Measurements from ENCODE around the gene NSD2.
A peak's percentile ranks its signal among the peaks of the same experiment; 100 is the strongest.
"Not testable (repeated sequence)": the region's sequence is repeated elsewhere in the genome, so short reads cannot be mapped to it uniquely, and the experiment has no call there.

The NSD2 gene

GRCh38 chr4:1842339-1842895 lies 28.8 kb upstream of the NSD2 start:
- no peak for DNase-seq

GRCh38 chr4:1842993-1843448 lies 28.2 kb upstream of the NSD2 start:
- DNase-seq: no peak

GRCh38 chr4:1843852-1844251 lies 27.3 kb upstream of the NSD2 start:
- DNase-seq: no peak

DNA sequence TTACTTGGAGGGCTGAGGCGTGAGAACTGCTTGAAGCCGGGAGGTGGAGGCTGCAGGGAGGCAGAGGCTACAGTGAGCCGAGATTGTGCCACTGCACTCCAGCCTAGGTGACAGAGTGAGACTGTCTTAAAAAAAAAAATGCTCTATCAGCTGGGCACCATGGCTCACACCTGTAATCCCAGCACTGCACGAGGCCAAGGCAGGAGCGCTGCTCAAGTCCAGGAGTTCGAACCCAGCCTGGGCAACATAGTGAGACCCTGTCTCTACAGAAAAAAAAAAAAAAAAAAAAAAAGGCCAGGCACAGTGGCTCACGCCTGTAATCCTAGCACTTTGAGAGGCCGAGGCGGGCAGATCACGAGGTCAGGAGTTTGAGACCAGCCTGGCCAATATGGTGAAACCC lies 26.6 kb upstream of the NSD2 start:
- not testable (repeated sequence) for DNase-seq

- DNase-seq: no peak
Measured at GRCh38 chr4:1846580-1846979, 24.6 kb upstream of the NSD2 start.

GRCh38 chr4:1850276-1850675 lies 20.9 kb upstream of the NSD2 start:
- no peak for DNase-seq

GRCh38 chr4:1851160-1851559 lies 20.0 kb upstream of the NSD2 start:
- DNase-seq: no peak

GRCh38 chr4:1851575-1852410 lies 19.4 kb upstream of the NSD2 start:
- no peak for DNase-seq

DNA sequence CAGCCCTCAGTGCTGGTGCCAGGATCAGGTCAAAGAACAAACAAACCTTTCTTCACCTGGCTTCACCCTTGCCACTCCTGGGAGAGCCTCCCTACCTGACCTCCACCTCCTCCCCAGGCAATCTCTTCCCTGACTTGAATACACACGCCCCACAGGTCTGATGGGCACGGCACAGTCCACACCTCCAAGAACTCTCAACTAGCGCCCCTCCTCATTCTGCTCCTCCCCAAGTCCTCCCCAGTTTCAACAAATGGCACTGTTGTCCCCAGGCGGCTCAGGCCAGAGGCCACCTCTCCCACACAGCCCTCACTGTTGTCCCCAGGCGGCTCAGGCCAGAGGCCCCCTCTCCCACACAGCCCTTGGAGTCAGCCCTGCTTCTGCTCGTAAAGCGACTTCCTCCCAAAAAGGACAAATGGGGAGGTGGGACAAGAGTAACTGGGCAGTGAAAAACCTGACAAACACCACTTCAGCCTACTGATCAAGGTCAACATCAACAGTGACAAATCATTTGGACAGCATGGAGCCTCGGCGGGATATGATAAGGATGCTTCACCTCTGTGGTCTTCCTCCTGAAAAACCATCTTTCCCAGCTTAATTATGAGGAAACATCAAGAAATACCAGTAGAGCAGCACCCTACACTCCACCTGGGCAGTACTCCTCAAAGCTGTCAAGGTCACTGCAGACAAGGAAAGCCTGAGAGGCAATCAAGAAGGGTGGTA lies 18.1 kb upstream of the NSD2 start:
- DNase-seq: no peak

DNA sequence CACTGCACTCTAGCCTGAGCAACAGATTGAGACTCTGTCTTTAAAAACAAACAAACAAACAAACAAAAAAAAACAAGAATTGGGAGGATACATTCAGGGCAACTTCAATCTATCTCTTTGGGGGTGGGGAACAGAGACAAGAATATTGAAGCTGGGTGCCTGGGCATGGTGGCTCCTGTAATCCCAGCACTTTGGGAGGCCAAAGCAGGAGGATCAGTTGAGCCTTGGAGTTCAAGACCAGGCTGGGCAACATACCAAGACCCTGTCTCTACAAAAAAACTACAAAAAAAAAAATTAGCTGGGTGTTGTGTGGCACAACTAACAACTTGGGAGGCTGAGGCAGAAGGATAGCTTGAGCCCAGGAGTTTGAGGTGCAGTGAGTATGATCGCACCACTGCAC lies 16.4 kb upstream of the NSD2 start:
- no peak for DNase-seq

GRCh38 chr4:1855333-1856070 lies 15.7 kb upstream of the NSD2 start:
- DNase-seq: peak in 1 of 2 donors; percentile 8

- DNase-seq: peak; percentile 92 to 94
Measured at GRCh38 chr4:1856071-1856942, 14.9 kb upstream of the NSD2 start, which contains the start of gene LETM1. LETM1 (minus strand) TSS chr4:1856156; CDS start chr4:1855950, 206 bp downstream.

GRCh38 chr4:1856943-1857699 lies 14.1 kb upstream of the NSD2 start:
- DNase-seq: no peak

DNA sequence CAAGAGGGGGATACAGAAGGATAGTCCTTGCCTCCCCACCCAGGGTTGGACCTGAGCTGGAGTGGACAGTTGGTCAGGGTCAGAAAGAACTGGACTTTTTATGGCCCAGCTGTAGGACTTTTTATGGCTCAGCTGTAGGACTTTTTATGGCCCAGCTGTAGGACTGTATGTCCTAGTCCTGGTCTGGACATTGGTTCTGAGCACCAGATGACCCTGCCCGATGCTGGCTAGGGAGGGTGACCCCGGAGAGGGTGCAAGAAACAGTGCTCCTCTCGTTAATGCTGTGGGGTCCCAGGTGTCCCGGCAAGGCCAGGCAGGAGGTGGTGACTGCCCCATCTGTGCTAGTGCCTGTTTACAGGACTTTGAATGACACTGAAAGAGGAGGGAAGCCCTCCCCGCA lies 13.3 kb upstream of the NSD2 start:
- no peak for DNase-seq

- DNase-seq: no peak
Measured at GRCh38 chr4:1859389-1859753, 11.8 kb upstream of the NSD2 start.

DNA sequence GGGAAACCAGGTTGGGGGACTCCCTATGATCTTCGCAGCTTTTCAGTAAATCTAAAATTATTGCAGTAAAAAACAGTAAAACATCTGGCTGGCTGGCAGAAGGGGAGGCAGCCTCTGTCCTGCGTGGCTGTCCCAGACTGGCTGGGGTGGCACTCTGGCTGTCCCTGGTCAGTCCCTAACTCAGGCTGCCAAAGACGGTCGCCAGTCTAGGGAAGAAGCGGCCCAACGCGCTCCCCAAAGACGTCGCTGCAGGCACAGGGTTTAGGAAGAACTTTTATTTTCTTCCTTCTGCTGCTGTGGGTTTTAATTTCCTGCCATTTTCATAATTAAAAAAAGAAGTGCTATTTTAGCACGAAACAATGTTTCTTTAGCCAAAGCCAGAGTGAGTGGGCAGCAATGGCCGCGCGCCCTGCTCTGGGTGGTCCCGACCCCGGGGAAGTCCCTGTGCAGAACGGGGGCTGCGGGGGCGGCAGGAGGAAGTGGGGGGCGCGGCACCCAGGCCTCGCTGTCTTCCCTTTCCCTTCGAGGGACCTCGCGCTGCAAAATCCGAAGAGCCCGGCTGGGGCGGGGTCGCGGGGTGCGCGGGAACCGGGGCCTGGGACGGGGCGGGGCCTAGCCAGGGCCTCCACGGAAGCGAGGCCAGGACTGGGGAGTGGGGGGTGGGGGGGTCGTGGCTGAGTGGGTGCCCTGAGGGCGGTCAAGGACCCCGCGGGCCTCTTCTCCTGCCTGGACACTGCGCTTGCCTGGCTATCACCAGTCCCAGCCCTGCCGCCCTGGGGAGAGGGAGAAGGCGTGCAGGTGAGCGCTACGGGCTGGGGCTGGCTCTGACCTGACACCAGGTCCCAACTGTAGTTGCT lies 8.9 kb upstream of the NSD2 start:
- peak in 1 of 2 donors; percentile 14 for DNase-seq

DNA sequence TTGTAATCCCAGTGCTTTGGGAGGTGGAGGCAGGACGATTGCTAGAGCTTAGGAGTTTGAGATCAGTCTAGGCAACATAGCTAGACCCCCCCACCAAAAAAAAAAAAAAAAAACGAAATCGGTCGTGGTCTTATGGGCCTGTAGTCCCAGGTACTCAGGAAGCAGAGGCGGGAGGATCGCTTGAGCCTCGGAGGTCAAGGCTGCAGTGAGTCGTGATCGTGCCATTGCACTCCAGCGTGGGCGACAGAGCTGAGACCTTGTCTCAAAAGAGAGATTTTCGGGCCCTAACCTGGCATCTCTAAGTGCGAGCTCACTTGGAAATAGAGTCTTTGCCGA lies 8.3 kb upstream of the NSD2 start:
- no peak for DNase-seq

- no peak for DNase-seq
Measured at GRCh38 chr4:1863297-1864033, 7.7 kb upstream of the NSD2 start.

All from CD4-positive, alpha-beta T cell treated with Interleukin-4 for 1 hour (primary cell).